Rectal smooth muscle tissue (tissue), 1 donor: ENCODE results near the gene TDRD7.
A peak's percentile ranks its signal among the peaks of the same experiment; 100 is the strongest.
"Not testable (repeated sequence)": the region's sequence is repeated elsewhere in the genome, so short reads cannot be mapped to it uniquely, and the experiment has no call there.

ENCODE experiments used
- H3K27ac ChIP-seq: one replicate; pipeline ENCODE4 v1.7.0; 2013; ENCODE audit warnings: low read depth, low read length, inconsistent platforms
- H3K27me3 ChIP-seq: one replicate; pipeline ENCODE4 v1.7.0; 2013; ENCODE audit warnings: low read length; ENCODE audit not compliant: control insufficient read depth, insufficient read depth
- H3K36me3 ChIP-seq: one replicate; pipeline ENCODE4 v1.7.0; 2013; ENCODE audit warnings: low read length; ENCODE audit not compliant: control insufficient read depth, insufficient read depth
- H3K4me1 ChIP-seq: one replicate; pipeline ENCODE4 v1.7.0; 2013; ENCODE audit warnings: low read length; ENCODE audit not compliant: control insufficient read depth, insufficient read depth
- H3K4me3 ChIP-seq: one replicate; pipeline ENCODE4 v1.7.0; 2013; ENCODE audit warnings: low read length
- H3K9ac ChIP-seq: one replicate; pipeline ENCODE4 v1.7.0; 2013; ENCODE audit warnings: low read length

Gene TDRD7

DNA sequence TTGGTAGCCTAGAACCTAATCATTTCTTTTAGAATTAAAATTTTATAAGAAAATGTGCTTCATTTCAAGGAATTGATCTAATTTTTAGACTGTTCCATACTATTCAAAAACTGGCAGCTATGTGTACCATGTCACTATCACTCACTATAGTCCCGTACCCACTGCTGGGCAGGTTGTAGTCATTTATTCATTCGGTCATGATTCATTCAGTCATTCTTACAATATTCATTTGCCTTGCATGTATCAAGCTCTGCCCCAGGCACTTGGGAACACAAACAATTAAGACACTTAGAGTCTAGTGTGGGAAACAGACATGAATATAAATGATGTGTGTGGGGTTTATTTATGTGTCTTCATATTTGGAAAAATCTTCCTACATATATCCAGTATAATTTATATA, 26.4 kb downstream of the TDRD7 start:
- Histone ChIP-seq H3K27me3 (no peaks in the 10 kb centered on the region), H3K4me1 (no peaks in the 10 kb centered on the region), H3K4me3 (no peak overlapping the region), H3K36me3 (peaks cover 5% of the 10 kb centered on the region), H3K9ac (no peak overlapping the region), H3K27ac (no peak overlapping the region)

DNA sequence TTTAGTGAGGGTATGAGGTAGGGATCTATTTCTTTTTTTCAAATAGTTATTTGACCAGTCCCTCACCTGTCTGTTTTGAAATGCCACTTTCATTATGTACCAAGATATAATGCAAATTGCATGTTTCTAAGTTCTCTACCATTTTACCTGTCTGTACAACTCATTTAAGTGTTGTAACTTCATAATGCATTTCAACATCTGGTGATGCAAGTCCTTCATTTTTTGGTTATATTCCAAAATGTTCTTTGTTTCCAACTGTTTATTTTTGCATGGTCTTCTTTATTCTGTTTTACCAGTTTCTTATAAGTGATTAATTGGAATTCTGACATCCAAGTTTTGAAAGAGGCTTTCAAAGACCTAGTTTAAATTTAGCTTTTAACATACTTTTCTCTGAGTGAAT, 26.8 kb downstream of the TDRD7 start:
- Histone ChIP-seq H3K27me3 (no peaks in the 10 kb centered on the region), H3K4me1 (no peaks in the 10 kb centered on the region), H3K4me3 (no peak overlapping the region), H3K9ac (no peak overlapping the region), H3K27ac (no peak overlapping the region), H3K36me3 (peaks cover 5% of the 10 kb centered on the region)

DNA sequence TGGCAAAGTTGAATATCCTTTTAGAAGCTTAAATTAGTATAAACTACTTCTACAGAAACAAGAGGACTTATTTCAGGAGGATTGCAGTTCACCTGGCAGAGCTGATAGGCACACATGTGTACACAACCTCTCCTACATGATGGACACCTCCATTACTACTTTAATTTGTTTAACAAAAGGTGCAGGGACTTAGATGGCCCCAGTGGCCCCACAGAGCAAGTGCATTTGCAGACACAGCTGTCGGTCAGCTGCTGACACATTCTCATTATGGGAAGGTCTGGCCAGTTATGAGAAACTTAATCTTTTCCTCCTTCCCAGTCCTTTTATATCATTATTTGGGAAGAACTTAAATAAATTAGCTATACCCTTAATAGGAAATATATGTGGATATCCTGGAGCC, 28.3 kb downstream of the TDRD7 start:
- Histone ChIP-seq H3K4me1 (no peaks in the 10 kb centered on the region), H3K9ac (no peak overlapping the region), H3K36me3 (no peaks in the 10 kb centered on the region), H3K27me3 (no peaks in the 10 kb centered on the region), H3K27ac (no peak overlapping the region), H3K4me3 (no peak overlapping the region)

DNA sequence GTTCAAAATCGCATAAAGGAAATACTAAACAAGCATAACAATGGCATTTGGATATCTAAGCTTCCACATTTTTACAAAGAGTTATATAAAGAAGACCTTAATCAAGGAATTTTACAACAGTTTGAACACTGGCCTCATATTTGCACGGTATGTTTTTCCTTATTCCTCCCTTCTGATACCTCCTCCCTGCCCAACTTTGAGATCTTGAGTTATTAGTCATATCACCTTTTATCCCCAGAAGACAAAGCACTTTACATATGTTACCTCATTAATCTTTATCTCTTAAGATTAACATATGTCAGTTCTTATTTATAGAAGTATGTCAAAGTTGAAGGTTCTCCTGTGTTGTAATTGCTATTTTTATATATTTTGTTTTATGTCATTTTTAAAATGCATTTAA, 29.8 kb downstream of the TDRD7 start:
- H3K27ac ChIP-seq, result no peak overlapping the region
- no peaks in the 10 kb centered on the region for H3K4me1 ChIP-seq
- H3K4me3 ChIP-seq, result no peak overlapping the region
- no peaks in the 10 kb centered on the region for H3K36me3 ChIP-seq
- H3K9ac ChIP-seq, result no peak overlapping the region
- H3K27me3 ChIP-seq, result no peaks in the 10 kb centered on the region

DNA sequence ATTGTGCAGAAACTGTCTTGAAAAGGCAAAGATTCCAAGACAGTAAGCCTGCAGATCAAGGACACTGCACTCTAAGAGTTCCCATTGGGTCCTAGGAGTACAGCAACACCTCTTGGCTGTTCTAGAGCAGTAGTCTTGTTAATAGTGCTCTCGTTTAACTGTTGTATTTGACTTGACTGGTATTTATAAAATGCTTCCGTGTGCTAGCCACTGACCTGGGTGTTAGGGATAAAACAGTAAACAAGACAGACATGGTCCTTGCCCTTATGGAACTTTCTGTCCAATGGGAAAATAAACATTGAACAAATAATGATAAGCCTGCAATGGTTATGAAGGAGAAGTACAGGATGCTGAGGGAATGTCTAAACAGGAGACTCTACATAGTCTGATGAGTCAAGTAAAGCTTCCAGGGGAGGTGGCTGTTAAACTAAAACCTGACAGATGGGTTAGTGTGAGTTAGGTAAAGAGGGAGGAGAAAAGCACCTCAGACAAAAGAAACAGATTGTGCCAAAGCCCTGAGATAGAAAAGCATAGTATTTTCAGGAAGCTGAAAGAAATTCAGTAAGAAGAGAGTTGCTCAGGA, 33.3 kb downstream of the TDRD7 start:
- Histone ChIP-seq H3K4me1 (no peaks in the 10 kb centered on the region), H3K36me3 (peaks cover 4% of the 10 kb centered on the region), H3K27me3 (no peaks in the 10 kb centered on the region), H3K9ac (no peak overlapping the region), H3K27ac (no peak overlapping the region), H3K4me3 (no peak overlapping the region)

DNA sequence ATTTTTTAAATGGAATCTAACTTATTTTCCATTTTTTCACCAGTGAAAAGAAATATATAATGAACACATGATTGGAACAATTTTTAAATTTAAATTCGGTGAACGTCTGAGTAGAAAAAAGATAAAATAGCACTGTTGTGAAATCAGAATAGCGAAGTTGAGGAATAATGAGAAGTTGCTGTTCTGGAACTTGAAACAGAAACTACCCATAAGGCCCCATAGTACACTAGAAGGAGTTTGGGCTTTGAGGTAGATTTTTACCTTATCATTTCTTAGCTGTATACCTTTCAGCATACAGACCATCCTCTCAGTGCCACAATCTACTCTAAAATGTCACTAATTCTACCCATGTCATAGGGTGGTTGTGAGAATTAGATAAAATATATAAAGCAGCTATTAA, 35.1 kb downstream of the TDRD7 start:
- H3K4me1 ChIP-seq, result no peaks in the 10 kb centered on the region
- no peak overlapping the region for H3K27ac ChIP-seq

DNA sequence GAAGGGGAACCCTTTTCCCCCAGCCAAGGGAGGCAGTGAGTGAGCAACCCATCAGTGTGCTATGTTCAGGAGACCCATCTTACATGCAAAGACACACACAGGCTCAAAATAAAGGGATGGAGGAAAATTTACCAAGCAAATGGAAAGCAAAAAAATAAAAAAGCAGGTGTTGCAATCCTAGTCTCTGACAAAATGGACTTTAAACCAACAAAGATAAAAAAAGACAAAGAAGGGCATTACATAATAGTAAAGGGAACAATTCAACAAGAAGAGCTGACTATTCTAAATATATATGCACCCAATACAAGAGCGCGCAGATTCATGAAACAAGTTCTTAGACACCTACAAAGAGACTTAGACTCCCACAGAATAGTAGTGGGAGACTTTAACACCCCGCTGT, 41.7 kb downstream of the TDRD7 start:
- not testable (repeated sequence) for H3K36me3 ChIP-seq, H3K9ac ChIP-seq, H3K4me3 ChIP-seq, H3K27ac ChIP-seq, H3K27me3 ChIP-seq, H3K4me1 ChIP-seq

More for the DNA sequence above, 35.1 kb downstream of the TDRD7 start:
- Histone ChIP-seq H3K36me3 (peaks cover 4% of the 10 kb centered on the region), H3K9ac (no peak overlapping the region), H3K4me3 (no peak overlapping the region), H3K27me3 (no peaks in the 10 kb centered on the region)

DNA sequence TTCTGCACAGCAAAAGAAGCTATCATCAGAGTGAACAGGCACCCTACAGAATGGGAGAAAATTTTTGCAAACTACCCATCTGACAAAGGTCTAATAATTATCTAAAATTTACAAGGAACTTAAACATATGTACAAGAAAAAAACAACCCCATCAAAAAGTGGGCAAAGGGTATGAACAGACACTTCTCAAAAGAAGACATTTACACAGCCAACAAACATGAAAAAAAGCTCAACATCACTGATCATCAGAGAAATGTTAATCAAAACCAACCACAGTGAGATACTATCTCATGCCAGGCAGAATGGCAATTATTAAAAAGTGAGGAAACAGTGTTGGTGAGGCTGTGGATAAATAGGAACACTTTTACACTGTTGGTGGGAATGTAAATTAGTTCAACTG, 44.9 kb downstream of the TDRD7 start:
- not testable (repeated sequence) for H3K4me3 ChIP-seq, H3K36me3 ChIP-seq, H3K27ac ChIP-seq, H3K9ac ChIP-seq, H3K4me1 ChIP-seq, H3K27me3 ChIP-seq

DNA sequence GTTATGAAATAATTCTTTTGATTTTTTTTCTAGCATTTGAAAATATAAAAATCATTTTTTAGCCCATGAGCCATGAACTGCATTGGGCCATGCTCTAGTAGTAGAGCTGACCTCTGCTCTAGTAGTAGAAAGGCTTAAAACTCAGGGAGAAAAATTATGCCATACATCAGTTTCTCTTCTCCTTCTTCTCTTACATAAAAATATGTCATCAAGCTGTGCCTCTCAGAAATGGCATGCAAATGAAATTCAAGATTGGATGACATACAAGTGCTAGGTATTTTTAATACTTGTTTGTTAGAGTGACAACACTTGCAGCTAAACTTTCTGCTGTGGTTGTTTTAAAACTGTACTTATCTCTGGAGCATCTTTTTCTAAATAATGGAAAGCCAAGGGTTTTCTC, 47.4 kb downstream of the TDRD7 start:
- no peaks in the 10 kb centered on the region for H3K36me3 ChIP-seq
- no peaks in the 10 kb centered on the region for H3K27me3 ChIP-seq
- no peak overlapping the region for H3K27ac ChIP-seq
- no peak overlapping the region for H3K9ac ChIP-seq
- H3K4me1 ChIP-seq, result no peaks in the 10 kb centered on the region
- H3K4me3 ChIP-seq, result no peak overlapping the region

DNA sequence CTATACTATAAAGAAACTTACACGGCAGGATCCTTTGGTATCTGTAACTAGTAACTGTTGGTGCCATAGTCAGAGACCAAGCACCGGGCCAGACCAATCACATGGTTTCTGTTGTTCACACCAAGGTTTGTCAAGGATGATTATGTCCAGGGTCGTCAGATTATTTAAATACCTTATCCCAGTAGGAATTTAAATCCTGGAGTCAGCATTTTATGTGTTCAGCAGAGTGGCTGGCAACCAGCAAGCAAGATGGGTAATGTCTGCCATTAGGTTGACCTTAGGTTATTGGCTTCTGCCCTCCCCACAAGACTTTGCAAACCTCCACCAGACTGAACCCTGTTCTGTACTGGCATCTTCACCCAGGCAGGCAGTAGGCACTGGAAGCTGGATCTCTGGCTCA, 50.3 kb downstream of the TDRD7 start:
- H3K9ac ChIP-seq, result no peak overlapping the region
- no peak overlapping the region for H3K27ac ChIP-seq
- no peaks in the 10 kb centered on the region for H3K4me1 ChIP-seq
- peaks cover 4% of the 10 kb centered on the region for H3K36me3 ChIP-seq
- H3K27me3 ChIP-seq, result no peaks in the 10 kb centered on the region
- H3K4me3 ChIP-seq, result no peak overlapping the region

DNA sequence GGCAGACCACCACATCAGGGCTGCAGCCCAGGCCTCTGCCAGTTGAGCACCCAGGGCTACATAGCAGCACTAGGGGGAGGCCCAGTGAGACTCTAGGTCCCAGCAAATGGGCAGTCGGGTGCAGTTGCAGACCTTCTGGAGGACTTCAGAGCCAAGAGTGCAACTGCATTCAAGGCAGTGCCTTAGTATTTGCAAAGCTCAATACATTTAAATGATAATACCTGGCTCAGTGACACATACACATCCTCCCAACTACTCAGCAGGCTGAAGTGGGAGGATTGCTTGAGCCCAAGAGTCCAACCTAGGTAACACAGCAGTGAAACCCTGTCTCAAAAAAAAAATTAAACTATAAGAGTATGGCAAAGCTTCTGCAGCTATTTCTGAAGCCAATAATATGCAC, 51.0 kb downstream of the TDRD7 start:
- Histone ChIP-seq H3K36me3 (peaks cover 4% of the 10 kb centered on the region), H3K9ac (no peak overlapping the region), H3K4me3 (no peak overlapping the region), H3K4me1 (no peaks in the 10 kb centered on the region), H3K27me3 (no peaks in the 10 kb centered on the region), H3K27ac (no peak overlapping the region)

DNA sequence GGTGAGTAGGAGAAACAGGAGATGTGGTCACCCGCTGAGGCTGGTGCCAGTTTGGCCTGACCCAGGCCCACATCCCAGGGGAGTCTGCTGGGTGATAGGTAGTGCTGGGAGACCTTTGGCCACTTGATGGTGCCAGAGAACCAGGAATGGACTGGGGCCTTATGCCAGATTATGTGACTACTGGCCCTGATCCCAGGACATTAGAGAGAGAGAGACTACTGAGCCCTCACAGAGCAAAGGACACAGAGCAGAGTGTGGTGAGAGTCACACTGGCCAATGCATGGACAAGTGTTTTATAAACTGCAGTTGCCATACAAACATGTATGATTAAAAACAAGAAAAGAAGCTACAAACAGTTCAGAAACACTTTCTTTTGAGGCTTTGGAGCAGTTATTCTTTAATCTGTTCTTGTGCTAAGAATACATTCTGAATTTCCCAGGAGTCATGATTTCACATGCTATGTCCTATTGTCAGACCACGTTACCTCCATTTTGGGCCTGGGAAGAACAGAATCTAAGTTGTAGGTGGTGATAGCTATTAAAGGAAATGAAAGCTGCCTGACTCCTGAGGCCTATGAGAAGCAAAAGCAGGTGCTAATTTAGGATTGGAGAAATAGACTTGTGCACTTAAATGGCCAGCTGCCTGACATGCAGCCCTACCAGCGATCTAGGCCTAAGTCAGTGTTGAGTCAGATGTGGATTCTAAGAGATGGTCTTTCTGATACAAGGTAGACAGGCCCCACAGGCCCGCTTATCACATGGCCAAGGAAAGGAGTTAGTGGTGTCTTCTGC, 57.0 kb downstream of the TDRD7 start:
- H3K36me3 ChIP-seq, result peaks cover 10% of the 10 kb centered on the region
- H3K4me1 ChIP-seq, result peaks cover 5% of the 10 kb centered on the region
- no peaks in the 10 kb centered on the region for H3K27me3 ChIP-seq
- no peak overlapping the region for H3K9ac ChIP-seq
- no peak overlapping the region for H3K4me3 ChIP-seq
- H3K27ac ChIP-seq, result peak overlapping the region; percentile 32

DNA sequence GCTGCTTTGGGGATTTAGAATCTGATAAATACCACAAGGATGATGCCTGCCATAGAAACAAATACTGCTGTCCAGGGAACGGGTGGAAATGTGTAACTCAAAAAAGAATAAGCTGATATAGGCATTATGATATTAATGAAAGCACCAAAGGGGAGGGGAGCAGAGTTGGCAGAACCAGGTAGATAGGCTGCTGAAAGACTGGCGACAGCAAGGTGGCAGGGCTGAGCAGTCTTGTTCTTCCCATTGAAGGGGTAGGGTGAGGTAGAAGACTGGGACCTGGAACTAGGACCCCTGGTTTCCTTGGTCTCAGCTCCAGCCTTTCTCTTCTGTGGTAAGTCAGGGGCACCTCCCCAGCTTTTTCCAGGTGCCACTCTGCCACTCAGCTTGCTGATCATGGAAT, 58.2 kb downstream of the TDRD7 start:
- H3K4me3 ChIP-seq, result no peak overlapping the region
- H3K27me3 ChIP-seq, result no peaks in the 10 kb centered on the region
- peaks cover 5% of the 10 kb centered on the region for H3K4me1 ChIP-seq
- no peak overlapping the region for H3K9ac ChIP-seq
- H3K27ac ChIP-seq, result peak overlapping the region; percentile 3
- peaks cover 15% of the 10 kb centered on the region for H3K36me3 ChIP-seq
